HepG2 (cell line): Measurements from ENCODE around the gene SCAMP3. TPM values are rescaled to one million over a fixed set of nuclear protein-coding genes. Genes with fewer than 3 reads are reported as not detected.

Experiments
- ATAC-seq: fragments of 200-7000 bp; cut with Tn5 transposase; 3 replicates; pipeline ENCODE4 v1.9.1; 2020; ENCODE audit warnings: mild to moderate bottlenecking, moderate library complexity
- BruUV-seq: library from RNA; stranded (reverse); fragments of 400-500 nt; replicated peaks from 2 replicates; lab custom pipeline; 2021; lab: Mats Ljungman, UMichigan
- CTCF ChIA-PET: fragments of 300-600 bp; formaldehyde crosslinking; extraction: SDS; loops from one replicate; lab custom pipeline; 2021; ENCODE audit warnings: low total read pairs, inconsistent platforms, low intra/inter-chr PET ratio; lab: Yijun Ruan, JAX
- POLR2A ChIA-PET: fragments of 350-600 bp; sonication (Branson Sonifier 250); formaldehyde crosslinking; loops from one replicate; lab custom pipeline; 2020; ENCODE audit warnings: antibody characterized with exemption, inconsistent platforms; lab: Yijun Ruan, JAX
- DNase-seq: peaks from one replicate; pipeline ENCODE4 v3.0.0-alpha.2; 2015; ENCODE audit warnings: low spot score
- FAIRE-seq: peaks from 3 replicates; lab custom pipeline; 2011; peaks lifted over from hg19 to GRCh38; lab: Jason Lieb, UNC
- H2AFZ ChIP-seq: one replicate; pipeline ENCODE4 v1.6.1; 2011; ENCODE audit warnings: low read length, inconsistent platforms
- H3K27ac ChIP-seq: fragments of 300-600 bp; 3 replicates; pipeline ENCODE4 v1.8.0; 2011; ENCODE audit warnings: mixed run types, mild to moderate bottlenecking, mixed read lengths, low read length, inconsistent platforms; ENCODE audit not compliant: insufficient read depth; ENCODE audit errors: extremely low read length
- H3K27me3 ChIP-seq, 2 experiments: fragments of 200-600 bp in 1 of 2; 2 replicates in 1 of 2; 3 replicates in 1 of 2; pipeline versions ENCODE4 v1.6.0 to v1.8.0; 2011; ENCODE audit warnings: low read length in 2 of 2, mild to moderate bottlenecking in 2 of 2, moderate library complexity in 2 of 2, inconsistent platforms in 1 of 2; ENCODE audit not compliant: insufficient read depth in 2 of 2, control insufficient read depth in 1 of 2
- H3K36me3 ChIP-seq, 2 experiments: fragments of 200-600 bp in 1 of 2; replicated peaks in 1 of 2; 2 replicates in 1 of 2; 3 replicates in 1 of 2; pipeline versions ENCODE4 v1.5.1 to v1.8.0; 2011; ENCODE audit warnings: low read length in 2 of 2, inconsistent platforms in 1 of 2; ENCODE audit not compliant: insufficient read depth in 2 of 2, control insufficient read depth in 1 of 2
- H3K4me1 ChIP-seq: 2 replicates; pipeline ENCODE4 v1.5.1; 2012; ENCODE audit warnings: low read length, inconsistent platforms; ENCODE audit not compliant: insufficient read depth
- H3K4me2 ChIP-seq: 2 replicates; pipeline ENCODE4 v1.6.0; 2011; ENCODE audit warnings: low read depth, low read length, inconsistent platforms
- H3K4me3 ChIP-seq, 3 experiments: fragments of 200-600 bp in 1 of 3; sonication (generic), shearing (Covaris generic) in 1 of 3; replicated peaks in 1 of 3; 2 replicates each; pipeline ENCODE4 v1.5.1; 2011 to 2016; ENCODE audit warnings: low read length in 3 of 3, inconsistent platforms in 2 of 3, low read depth in 2 of 3, mild to moderate bottlenecking in 2 of 3, control low read depth in 1 of 3, mixed read lengths in 1 of 3; ENCODE audit not compliant: insufficient read depth in 1 of 3
- H3K79me2 ChIP-seq: one replicate; pipeline ENCODE4 v1.6.1; 2011; ENCODE audit warnings: low read length, inconsistent platforms; ENCODE audit not compliant: insufficient read depth
- H3K9ac ChIP-seq: 2 replicates; pipeline ENCODE4 v1.6.0; 2011; ENCODE audit warnings: mild to moderate bottlenecking, low read depth, low read length, inconsistent platforms; ENCODE audit not compliant: insufficient read depth
- H3K9me3 ChIP-seq: 2 replicates; pipeline ENCODE4 v1.5.1; 2012; ENCODE audit warnings: mild to moderate bottlenecking, low read length
- H4K20me1 ChIP-seq: 2 replicates; pipeline ENCODE4 v1.6.0; 2011; ENCODE audit warnings: inconsistent platforms, mild to moderate bottlenecking, low read length, moderate library complexity; ENCODE audit not compliant: insufficient read depth
- CCDC6 ChIP-seq: sonication (generic); formaldehyde crosslinking; IDR thresholded peaks from 2 replicates; pipeline ENCODE4 v1.8.1; 2022; ENCODE audit warnings: mild to moderate bottlenecking, missing genetic modification reagents, moderate library complexity
- FOXP1 ChIP-seq, 2 experiments: fragments of 450-650 bp in 1 of 2; IDR thresholded peaks; 2 replicates each; pipeline ENCODE4 v1.6.1; 2017 to 2018; ENCODE audit warnings: antibody characterized with exemption in 1 of 2
- GABPB1 ChIP-seq: IDR thresholded peaks from 2 replicates; pipeline ENCODE4 v1.6.1; 2016; ENCODE audit warnings: mild to moderate bottlenecking, missing genetic modification reagents, moderate library complexity, missing compliant biosample characterization
- JUNB ChIP-seq: sonication (generic); formaldehyde crosslinking; IDR thresholded peaks from 2 replicates; pipeline ENCODE4 v1.8.0; 2022; ENCODE audit warnings: missing genetic modification reagents, mild to moderate bottlenecking, borderline replicate concordance
- KMT2B ChIP-seq: IDR thresholded peaks from 2 replicates; pipeline ENCODE4 v1.6.1; 2016; ENCODE audit warnings: missing genetic modification reagents, missing compliant biosample characterization
- MXD1 ChIP-seq: sonication (generic); formaldehyde crosslinking; IDR thresholded peaks from 2 replicates; pipeline ENCODE4 v1.4.0; 2020; ENCODE audit warnings: mild to moderate bottlenecking, missing genetic modification reagents
- MYNN ChIP-seq: sonication (generic); formaldehyde crosslinking; IDR thresholded peaks from 2 replicates; pipeline ENCODE4 v1.4.0; 2020; ENCODE audit warnings: mild to moderate bottlenecking, low read depth, missing genetic modification reagents
- NFE2 ChIP-seq: sonication (generic); formaldehyde crosslinking; IDR thresholded peaks from 2 replicates; pipeline ENCODE4 v1.4.0; 2020; ENCODE audit warnings: missing genetic modification reagents
- PTBP1 ChIP-seq: fragments of 200-400 bp; formaldehyde crosslinking; IDR thresholded peaks from 2 replicates; pipeline ENCODE4 v1.6.1; 2018; ENCODE audit warnings: low read length, low read depth; ENCODE audit not compliant: poor library complexity, severe bottlenecking
- ZBTB2 ChIP-seq: sonication (generic); formaldehyde crosslinking; IDR thresholded peaks from 2 replicates; pipeline ENCODE4 v1.8.0; 2022; ENCODE audit warnings: low read depth, missing genetic modification reagents
- ZMYM4 ChIP-seq: sonication (generic); formaldehyde crosslinking; IDR thresholded peaks from 2 replicates; pipeline ENCODE4 v1.8.1; 2023; ENCODE audit warnings: mild to moderate bottlenecking, missing genetic modification reagents
- ZNF362 ChIP-seq: sonication (generic); formaldehyde crosslinking; IDR thresholded peaks from 2 replicates; pipeline ENCODE4 v1.4.0; 2020; ENCODE audit warnings: missing genetic modification reagents, mild to moderate bottlenecking, borderline replicate concordance
- ZNF619 ChIP-seq: sonication (generic); formaldehyde crosslinking; IDR thresholded peaks from 2 replicates; pipeline ENCODE4 v1.4.0; 2020; ENCODE audit warnings: mild to moderate bottlenecking, missing genetic modification reagents
- ZNF746 ChIP-seq: sonication (generic); formaldehyde crosslinking; IDR thresholded peaks from 2 replicates; pipeline ENCODE4 v1.8.0; 2022; ENCODE audit warnings: mild to moderate bottlenecking, missing genetic modification reagents
- ZNF775 ChIP-seq: sonication (generic); formaldehyde crosslinking; IDR thresholded peaks from 2 replicates; pipeline ENCODE4 v1.4.0; 2020; ENCODE audit warnings: missing genetic modification reagents, mild to moderate bottlenecking, moderate library complexity, borderline replicate concordance
- ZNF883 ChIP-seq: sonication (generic); formaldehyde crosslinking; IDR thresholded peaks from 2 replicates; pipeline ENCODE4 v1.5.1; 2020; ENCODE audit warnings: mild to moderate bottlenecking, missing genetic modification reagents; ENCODE audit errors: not compliant biosample characterization
- WGBS: methylation state at CpG from one replicate; pipeline ENCODE4 v1.1.6; 2017; ENCODE audit warnings: low lambda C conversion rate; 5-methylcytosine and 5-hydroxymethylcytosine counted together
- in situ Hi-C: cut with HindIII; loops from 2 replicates; pipeline ENCODE4 v1.10.0; 2017; ENCODE audit warnings: low pct_unique_long_range_greater_than_20kb; ENCODE audit not compliant: extremely low pct_ligation_motif_present
- intact Hi-C: fragments of 100-400 bp; cut with micrococcal nuclease; formaldehyde crosslinking; loops from one replicate; pipeline ENCODE4 v1.10.0; 2022; ENCODE audit not compliant: unreplicated experiment
- polyA plus RNA-seq, 8 experiments: library from polyadenylated mRNA; depleted of rRNA in 3 of 8; stranded (reverse) in 7 of 8; unstranded in 1 of 8; fragments of >200 nt; fragmentation: Illumina TruSeq in 4 of 8; extraction: Trizol in 4 of 8; gene quantifications; 2 replicates each; pipeline versions ENCODE4 v1.2.1 to v1.2.3, GENCODE V29; 2011 to 2016; ENCODE audit warnings: low read depth in 4 of 8, missing spikeins in 1 of 8, mixed read lengths in 1 of 8; ENCODE audit not compliant: insufficient read depth in 1 of 8
- total RNA-seq, 5 experiments: library from RNA; depleted of rRNA; stranded (reverse); fragments of >200 nt; fragmentation: Illumina TruSeq; extraction: Trizol; gene quantifications; 2 replicates each; pipeline ENCODE4 v1.2.3, GENCODE V29; 2016; ENCODE audit warnings: low read depth in 1 of 5
- TF ChIP-seq, protein P1 (sequence below): sonication (generic); formaldehyde crosslinking; IDR thresholded peaks from 2 replicates; pipeline ENCODE4 v1.4.0; 2020; ENCODE audit warnings: low read depth, mild to moderate bottlenecking, missing genetic modification reagents

The SCAMP3 gene
- total and polyA plus RNA-seq, 2 of the 13 experiments (the other 11 are each of a cell fraction or from before 2014, with no cell fraction given), result 46.8 to 83.3 TPM

GRCh38 chr1:155295183-155295941 lies 33.2 kb upstream of the SCAMP3 start:
- Histone ChIP-seq H3K36me3 (peaks cover 0 to 12% of the 10 kb centered on the region in 2 experiments; a peak in 3 of 5 replicates), H3K27me3 (no peaks in the 10 kb centered on the region), H3K4me1 (peaks cover 30% of the 10 kb centered on the region), H3K4me3 (no peak overlapping the region), H3K4me2 (no peak overlapping the region), H4K20me1 (no peaks in the 10 kb centered on the region), H3K9ac (no peak overlapping the region), H3K9me3 (no peaks in the 10 kb centered on the region), H2AFZ (no peak overlapping the region), H3K27ac (no peak overlapping the region), H3K79me2 (peaks cover 3% of the 10 kb centered on the region)
- WGBS, result 98% methylated on average over 41 of the region's 47 CpGs
- ChIA-PET CTCF (no interaction called here), POLR2A (no interaction called here)
- DNase-seq (no peak), FAIRE-seq (no peak), ATAC-seq (no peak; the same call in 2 of the 3 replicates)
- intact Hi-C loops, result no loop called here
- BruUV-seq, result no TSS peak
- in situ Hi-C loops, result no loop called here
- TF ChIP-seq, protein P1, sequence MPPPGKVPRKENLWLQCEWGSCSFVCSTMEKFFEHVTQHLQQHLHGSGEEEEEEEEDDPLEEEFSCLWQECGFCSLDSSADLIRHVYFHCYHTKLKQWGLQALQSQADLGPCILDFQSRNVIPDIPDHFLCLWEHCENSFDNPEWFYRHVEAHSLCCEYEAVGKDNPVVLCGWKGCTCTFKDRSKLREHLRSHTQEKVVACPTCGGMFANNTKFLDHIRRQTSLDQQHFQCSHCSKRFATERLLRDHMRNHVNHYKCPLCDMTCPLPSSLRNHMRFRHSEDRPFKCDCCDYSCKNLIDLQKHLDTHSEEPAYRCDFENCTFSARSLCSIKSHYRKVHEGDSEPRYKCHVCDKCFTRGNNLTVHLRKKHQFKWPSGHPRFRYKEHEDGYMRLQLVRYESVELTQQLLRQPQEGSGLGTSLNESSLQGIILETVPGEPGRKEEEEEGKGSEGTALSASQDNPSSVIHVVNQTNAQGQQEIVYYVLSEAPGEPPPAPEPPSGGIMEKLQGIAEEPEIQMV, result no peak
- TF ChIP-seq ZNF746 (CRISPR knock-in tag), result no peak
- TF ChIP-seq JUNB (CRISPR knock-in tag), result no peak
- no peak for TF ChIP-seq ZNF362 (CRISPR knock-in tag)
- no peak for TF ChIP-seq KMT2B (CRISPR knock-in tag)
- no peak for TF ChIP-seq ZNF883 (CRISPR knock-in tag)
- no peak for TF ChIP-seq ZNF619 (CRISPR knock-in tag)
- TF ChIP-seq MXD1, result no peak
- no peak for TF ChIP-seq ZBTB2 (CRISPR knock-in tag)
- no peak for TF ChIP-seq GABPB1
- no peak for TF ChIP-seq FOXP1 (IDR thresholded peaks at IDR 0.05)
- no peak for TF ChIP-seq FOXP1 (CRISPR knock-in tag; IDR thresholded peaks at IDR 0.05)
- no peak for TF ChIP-seq ZNF775 (CRISPR knock-in tag)
- TF ChIP-seq ZMYM4, result no peak
- no peak for TF ChIP-seq MYNN (CRISPR knock-in tag)
- no peak for TF ChIP-seq PTBP1
- TF ChIP-seq NFE2, result no peak
- TF ChIP-seq CCDC6 (CRISPR knock-in tag), result no peak
